K562 (cell line): Measurements from ENCODE around the gene CCNDBP1. TPM values are rescaled to one million over a fixed set of nuclear protein-coding genes. Genes with fewer than 3 reads are reported as not detected.
A peak's percentile ranks its signal among the peaks of the same experiment; 100 is the strongest.

Experiments used
- GABPB1 ChIP-seq: sonication (generic); formaldehyde crosslinking; IDR thresholded peaks from 2 replicates; pipeline ENCODE4 v1.8.0; 2022; ENCODE audit warnings: mild to moderate bottlenecking, missing genetic modification reagents
- NCOR1 ChIP-seq: fragments of 450-650 bp; IDR thresholded peaks from 2 replicates; pipeline ENCODE4 v1.6.1; 2016; ENCODE audit warnings: mild to moderate bottlenecking, moderate library complexity
- NFYB ChIP-seq: IDR thresholded peaks from 2 replicates; pipeline ENCODE4 v1.6.1; 2011; ENCODE audit warnings: mild to moderate bottlenecking, moderate library complexity; ENCODE audit not compliant: insufficient read length; ENCODE audit errors: extremely low read depth
- RBM25 ChIP-seq: fragments of 200-400 bp; formaldehyde crosslinking; IDR thresholded peaks from 2 replicates; pipeline ENCODE4 v1.6.1; 2018; ENCODE audit warnings: low read length, low read depth, moderate library complexity; ENCODE audit not compliant: severe bottlenecking
- RUNX1 ChIP-seq: sonication (generic); IDR thresholded peaks from 2 replicates; pipeline ENCODE4 v1.6.1; 2016; ENCODE audit warnings: antibody characterized with exemption, low read depth
- XRCC3 ChIP-seq: fragments of 450-650 bp; IDR thresholded peaks from 2 replicates; pipeline ENCODE4 v1.6.1; 2017; ENCODE audit warnings: mild to moderate bottlenecking, moderate library complexity
- ZNF24 ChIP-seq: fragments of 450-650 bp; IDR thresholded peaks from 2 replicates; pipeline ENCODE4 v1.6.1; 2016
- ZNF274 ChIP-seq: IDR thresholded peaks from 2 replicates; pipeline ENCODE4 v1.6.1; 2011; ENCODE audit warnings: low read depth, mild to moderate bottlenecking, low read length, moderate library complexity, borderline replicate concordance
- ZNF507 ChIP-seq: conservative IDR thresholded peaks from 2 replicates; pipeline ENCODE4 v1.6.1; 2017; ENCODE audit warnings: missing genetic modification characterization, missing compliant biosample characterization
- polyA plus RNA-seq, 8 experiments: library from polyadenylated mRNA; depleted of rRNA in 4 of 8; stranded (reverse) in 5 of 8; unstranded in 3 of 8; fragments of >200 nt; fragmentation: Nextera tagmentation in 2 of 8; fragmentation: Illumina TruSeq in 1 of 8; extraction: Ambion mirVana in 2 of 8; extraction: Trizol in 1 of 8; gene quantifications; 2 replicates each; pipeline versions ENCODE4 v1.2.1 to v1.2.3, GENCODE V29; 2011 to 2014; ENCODE audit warnings: inconsistent platforms in 1 of 8, missing spikeins in 1 of 8
- total RNA-seq, 7 experiments: library from RNA; depleted of rRNA in 6 of 7; stranded (reverse); fragments of >200 nt in 6 of 7; fragmentation: Illumina TruSeq in 2 of 7; extraction: Trizol in 2 of 7; gene quantifications; 2 replicates each; pipeline versions ENCODE4 v1.2.1 to v1.2.3, GENCODE V29; 2011 to 2021; ENCODE audit warnings: low replicate concordance in 1 of 7
- TF ChIP-seq, protein P1 (sequence below), 3 experiments: fragments of 200-800 bp in 1 of 3; sonication (Bioruptor generic) in 1 of 3; sonication (generic) in 1 of 3; formaldehyde crosslinking in 1 of 3; IDR thresholded peaks; 2 replicates each; pipeline versions ENCODE4 v1.6.1 to v1.8.0; 2016 to 2022; ENCODE audit warnings: mild to moderate bottlenecking in 2 of 3, missing compliant biosample characterization in 2 of 3, missing genetic modification characterization in 2 of 3, missing genetic modification reagents in 1 of 3
- TF ChIP-seq, protein P2 (sequence below): fragments of 450-650 bp; IDR thresholded peaks from 2 replicates; pipeline ENCODE4 v1.6.1; 2016; ENCODE audit warnings: low read depth
- TF ChIP-seq, protein P3 (sequence below): sonication (generic); formaldehyde crosslinking; IDR thresholded peaks from 2 replicates; pipeline ENCODE4 v1.8.1; 2022; ENCODE audit warnings: missing genetic modification reagents
- TF ChIP-seq, protein P4 (sequence below): fragments of 250-450 bp; sonication (Bioruptor Pico); IDR thresholded peaks from 2 replicates; pipeline ENCODE4 v1.9.0; 2021; ENCODE audit warnings: mild to moderate bottlenecking, inconsistent platforms

Gene CCNDBP1
- total and polyA plus RNA-seq, 9 of the 15 experiments (the other 6 are each of a cell fraction or from before 2014, with no cell fraction given), result 37.0 to 111 (median 55.5) TPM

DNA sequence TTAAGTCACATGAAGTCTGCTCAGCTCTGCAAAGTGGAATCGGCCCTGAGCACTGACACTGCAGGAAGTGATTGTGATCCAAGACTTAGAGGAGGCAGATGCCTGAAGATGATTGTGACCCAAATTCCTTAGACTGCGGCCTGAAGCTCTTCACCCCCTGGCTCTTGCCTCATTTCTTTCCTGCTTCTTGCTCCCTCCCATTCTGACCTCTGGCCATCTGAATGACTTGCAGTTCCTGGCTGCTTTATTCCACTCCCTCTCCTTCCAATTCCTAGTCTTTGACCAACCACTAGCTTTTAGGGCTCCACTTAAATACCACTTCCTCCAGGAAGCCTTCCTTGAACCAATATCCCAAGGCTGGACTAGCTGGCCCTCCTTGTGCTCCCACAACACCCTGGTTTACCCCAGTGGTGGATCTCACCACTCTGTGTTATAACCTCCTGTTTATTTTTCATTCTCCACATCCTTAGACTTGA lies 45.5 kb downstream of the CCNDBP1 start (continued):
- TF ChIP-seq, protein P1, sequence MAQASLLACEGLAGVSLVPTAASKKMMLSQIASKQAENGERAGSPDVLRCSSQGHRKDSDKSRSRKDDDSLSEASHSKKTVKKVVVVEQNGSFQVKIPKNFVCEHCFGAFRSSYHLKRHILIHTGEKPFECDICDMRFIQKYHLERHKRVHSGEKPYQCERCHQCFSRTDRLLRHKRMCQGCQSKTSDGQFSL (CRISPR knock-in tag; IDR thresholded peaks at IDR 0.05), result no peak
- TF ChIP-seq, protein P1 (tag; IDR thresholded peaks at IDR 0.05), result no peak
- no peak for TF ChIP-seq ZNF274
- TF ChIP-seq, protein P2, sequence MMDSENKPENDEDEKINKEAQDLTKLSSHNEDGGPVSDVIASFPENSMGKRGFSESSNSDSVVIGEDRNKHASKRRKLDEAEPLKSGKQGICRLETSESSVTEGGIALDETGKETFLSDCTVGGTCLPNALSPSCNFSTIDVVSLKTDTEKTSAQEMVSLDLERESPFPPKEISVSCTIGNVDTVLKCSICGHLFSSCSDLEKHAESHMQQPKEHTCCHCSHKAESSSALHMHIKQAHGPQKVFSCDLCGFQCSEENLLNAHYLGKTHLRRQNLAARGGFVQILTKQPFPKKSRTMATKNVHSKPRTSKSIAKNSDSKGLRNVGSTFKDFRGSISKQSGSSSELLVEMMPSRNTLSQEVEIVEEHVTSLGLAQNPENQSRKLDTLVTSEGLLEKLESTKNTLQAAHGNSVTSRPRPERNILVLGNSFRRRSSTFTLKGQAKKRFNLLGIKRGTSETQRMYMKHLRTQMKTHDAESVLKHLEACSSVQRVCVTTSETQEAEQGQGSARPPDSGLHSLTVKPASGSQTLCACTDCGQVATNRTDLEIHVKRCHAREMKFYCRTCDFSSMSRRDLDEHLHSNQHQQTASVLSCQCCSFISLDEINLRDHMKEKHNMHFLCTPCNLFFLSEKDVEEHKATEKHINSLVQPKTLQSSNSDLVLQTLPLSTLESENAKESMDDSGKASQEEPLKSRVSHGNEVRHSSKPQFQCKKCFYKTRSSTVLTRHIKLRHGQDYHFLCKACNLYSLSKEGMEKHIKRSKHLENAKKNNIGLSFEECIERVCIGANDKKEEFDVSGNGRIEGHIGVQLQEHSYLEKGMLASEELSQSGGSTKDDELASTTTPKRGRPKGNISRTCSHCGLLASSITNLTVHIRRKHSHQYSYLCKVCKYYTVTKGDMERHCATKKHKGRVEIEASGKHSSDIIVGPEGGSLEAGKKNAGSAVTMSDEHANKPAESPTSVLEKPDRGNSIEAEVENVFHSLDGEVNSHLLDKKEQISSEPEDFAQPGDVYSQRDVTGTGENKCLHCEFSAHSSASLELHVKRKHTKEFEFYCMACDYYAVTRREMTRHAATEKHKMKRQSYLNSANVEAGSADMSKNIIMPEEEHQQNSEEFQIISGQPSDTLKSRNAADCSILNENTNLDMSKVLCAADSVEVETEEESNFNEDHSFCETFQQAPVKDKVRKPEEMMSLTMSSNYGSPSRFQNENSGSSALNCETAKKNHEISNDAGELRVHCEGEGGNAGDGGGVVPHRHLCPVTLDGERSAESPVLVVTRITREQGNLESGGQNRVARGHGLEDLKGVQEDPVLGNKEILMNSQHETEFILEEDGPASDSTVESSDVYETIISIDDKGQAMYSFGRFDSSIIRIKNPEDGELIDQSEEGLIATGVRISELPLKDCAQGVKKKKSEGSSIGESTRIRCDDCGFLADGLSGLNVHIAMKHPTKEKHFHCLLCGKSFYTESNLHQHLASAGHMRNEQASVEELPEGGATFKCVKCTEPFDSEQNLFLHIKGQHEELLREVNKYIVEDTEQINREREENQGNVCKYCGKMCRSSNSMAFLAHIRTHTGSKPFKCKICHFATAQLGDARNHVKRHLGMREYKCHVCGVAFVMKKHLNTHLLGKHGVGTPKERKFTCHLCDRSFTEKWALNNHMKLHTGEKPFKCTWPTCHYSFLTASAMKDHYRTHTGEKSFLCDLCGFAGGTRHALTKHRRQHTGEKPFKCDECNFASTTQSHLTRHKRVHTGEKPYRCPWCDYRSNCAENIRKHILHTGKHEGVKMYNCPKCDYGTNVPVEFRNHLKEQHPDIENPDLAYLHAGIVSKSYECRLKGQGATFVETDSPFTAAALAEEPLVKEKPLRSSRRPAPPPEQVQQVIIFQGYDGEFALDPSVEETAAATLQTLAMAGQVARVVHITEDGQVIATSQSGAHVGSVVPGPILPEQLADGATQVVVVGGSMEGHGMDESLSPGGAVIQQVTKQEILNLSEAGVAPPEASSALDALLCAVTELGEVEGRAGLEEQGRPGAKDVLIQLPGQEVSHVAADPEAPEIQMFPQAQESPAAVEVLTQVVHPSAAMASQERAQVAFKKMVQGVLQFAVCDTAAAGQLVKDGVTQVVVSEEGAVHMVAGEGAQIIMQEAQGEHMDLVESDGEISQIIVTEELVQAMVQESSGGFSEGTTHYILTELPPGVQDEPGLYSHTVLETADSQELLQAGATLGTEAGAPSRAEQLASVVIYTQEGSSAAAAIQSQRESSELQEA, result no peak
- no peak for TF ChIP-seq XRCC3
- TF ChIP-seq RUNX1, result no peak
- TF ChIP-seq, protein P3, sequence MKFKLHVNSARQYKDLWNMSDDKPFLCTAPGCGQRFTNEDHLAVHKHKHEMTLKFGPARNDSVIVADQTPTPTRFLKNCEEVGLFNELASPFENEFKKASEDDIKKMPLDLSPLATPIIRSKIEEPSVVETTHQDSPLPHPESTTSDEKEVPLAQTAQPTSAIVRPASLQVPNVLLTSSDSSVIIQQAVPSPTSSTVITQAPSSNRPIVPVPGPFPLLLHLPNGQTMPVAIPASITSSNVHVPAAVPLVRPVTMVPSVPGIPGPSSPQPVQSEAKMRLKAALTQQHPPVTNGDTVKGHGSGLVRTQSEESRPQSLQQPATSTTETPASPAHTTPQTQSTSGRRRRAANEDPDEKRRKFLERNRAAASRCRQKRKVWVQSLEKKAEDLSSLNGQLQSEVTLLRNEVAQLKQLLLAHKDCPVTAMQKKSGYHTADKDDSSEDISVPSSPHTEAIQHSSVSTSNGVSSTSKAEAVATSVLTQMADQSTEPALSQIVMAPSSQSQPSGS (CRISPR knock-in tag), result no peak
- no peak for TF ChIP-seq NFYB
- TF ChIP-seq, protein P4, sequence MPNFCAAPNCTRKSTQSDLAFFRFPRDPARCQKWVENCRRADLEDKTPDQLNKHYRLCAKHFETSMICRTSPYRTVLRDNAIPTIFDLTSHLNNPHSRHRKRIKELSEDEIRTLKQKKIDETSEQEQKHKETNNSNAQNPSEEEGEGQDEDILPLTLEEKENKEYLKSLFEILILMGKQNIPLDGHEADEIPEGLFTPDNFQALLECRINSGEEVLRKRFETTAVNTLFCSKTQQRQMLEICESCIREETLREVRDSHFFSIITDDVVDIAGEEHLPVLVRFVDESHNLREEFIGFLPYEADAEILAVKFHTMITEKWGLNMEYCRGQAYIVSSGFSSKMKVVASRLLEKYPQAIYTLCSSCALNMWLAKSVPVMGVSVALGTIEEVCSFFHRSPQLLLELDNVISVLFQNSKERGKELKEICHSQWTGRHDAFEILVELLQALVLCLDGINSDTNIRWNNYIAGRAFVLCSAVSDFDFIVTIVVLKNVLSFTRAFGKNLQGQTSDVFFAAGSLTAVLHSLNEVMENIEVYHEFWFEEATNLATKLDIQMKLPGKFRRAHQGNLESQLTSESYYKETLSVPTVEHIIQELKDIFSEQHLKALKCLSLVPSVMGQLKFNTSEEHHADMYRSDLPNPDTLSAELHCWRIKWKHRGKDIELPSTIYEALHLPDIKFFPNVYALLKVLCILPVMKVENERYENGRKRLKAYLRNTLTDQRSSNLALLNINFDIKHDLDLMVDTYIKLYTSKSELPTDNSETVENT (CRISPR knock-in tag), result no peak
- TF ChIP-seq RBM25, result no peak
- no peak for TF ChIP-seq ZNF24
- no peak for TF ChIP-seq GABPB1 (CRISPR knock-in tag)
- TF ChIP-seq ZNF507 (tag), result no peak
- peak; percentile 72 for TF ChIP-seq NCOR1
